Transverse colon (tissue), 4 donors: ENCODE data around the gene STRBP. TPM values are rescaled to one million over a fixed set of nuclear protein-coding genes. Genes with fewer than 3 reads are reported as not detected.

Source experiments
- DNase-seq: peaks from one replicate; pipeline ENCODE4 v3.0.0-alpha.2; 2019
- H3K27ac ChIP-seq, 4 donors: fragments of 200-600 bp; sonication (generic); 2 replicates each; pipeline ENCODE4 v1.5.1; 2016 to 2018; ENCODE audit warnings: inconsistent platforms in 4 of 4
- H3K27me3 ChIP-seq: fragments of 200-600 bp; sonication (generic); 2 replicates; pipeline ENCODE4 v1.5.1; 2017; ENCODE audit warnings: inconsistent platforms
- H3K36me3 ChIP-seq, 4 donors: fragments of 200-600 bp; sonication (generic); 2 replicates each; pipeline ENCODE4 v1.5.1; 2017 to 2019; ENCODE audit warnings: inconsistent platforms in 4 of 4
- H3K4me1 ChIP-seq, 4 donors: fragments of 200-600 bp; sonication (generic); 2 replicates each; pipeline ENCODE4 v1.5.1; 2017 to 2020; ENCODE audit warnings: inconsistent platforms in 4 of 4
- H3K4me3 ChIP-seq, 4 donors: fragments of 200-600 bp; sonication (generic); 1 replicate in 1 of 4; 2 replicates in 3 of 4; pipeline versions ENCODE4 v1.5.1 to v1.6.1; 2017 to 2019; ENCODE audit warnings: inconsistent platforms in 4 of 4
- H3K9me3 ChIP-seq, 2 donors: fragments of 200-600 bp; sonication (generic); 2 replicates each; pipeline ENCODE4 v1.5.1; 2017 to 2019; ENCODE audit warnings: inconsistent platforms in 2 of 2
- CTCF ChIP-seq, 5 experiments: fragments of 200-600 bp in 3 of 5; fragments of 450-650 bp in 2 of 5; sonication (generic) in 3 of 5; IDR thresholded peaks; 1 replicate in 2 of 5; 2 replicates in 3 of 5; pipeline ENCODE4 v1.5.1; 2016 to 2017; ENCODE audit warnings: antibody characterized with exemption in 5 of 5, inconsistent platforms in 3 of 5, mild to moderate bottlenecking in 2 of 5, moderate library complexity in 1 of 5
- EP300 ChIP-seq: sonication (generic); formaldehyde crosslinking; IDR thresholded peaks from one replicate; pipeline ENCODE4 v1.6.1; 2017; ENCODE audit warnings: antibody characterized with exemption, low read depth
- POLR2A ChIP-seq: fragments of 450-650 bp; IDR thresholded peaks from one replicate; pipeline ENCODE4 v1.6.1; 2016; ENCODE audit warnings: antibody characterized with exemption, mild to moderate bottlenecking, moderate library complexity
- POLR2AphosphoS5 ChIP-seq, 3 donors: sonication (generic); formaldehyde crosslinking; IDR thresholded peaks; one replicate each; pipeline ENCODE4 v1.6.1; 2016; ENCODE audit warnings: antibody characterized with exemption in 3 of 3
- WGBS, 2 donors: methylation state at CpG; one replicate each; pipeline ENCODE4 v1.1.5; 2018; ENCODE audit warnings: low coverage in 1 of 2; 5-methylcytosine and 5-hydroxymethylcytosine counted together
- in situ Hi-C, 4 donors: fragments of 200-750 bp; cut with MboI; loops; one replicate each; pipeline versions ENCODE4 v1.15.0 to v1.15.1; 2017; ENCODE audit warnings: low sequenced_read_pairs in 3 of 4, low pct_ligation_motif_present in 1 of 4, low pct_unique_long_range_greater_than_20kb in 1 of 4
- intact Hi-C: fragments of 100-400 bp; cut with DNase I; formaldehyde crosslinking; loops from one replicate; pipeline ENCODE4 v1.15.1; 2023; ENCODE audit warnings: low total_unique reads
- total RNA-seq, 4 donors: library from RNA; depleted of rRNA; stranded (reverse); fragments of >200 nt; gene quantifications; one replicate each; pipeline ENCODE4 v1.1.0, GENCODE V29; 2016

The STRBP gene
- total RNA-seq, 4 donors from 2014 or later = 19.1 to 50.3 (median 43.2) TPM

GRCh38 chr9:123220127-123220526, 48.3 kb downstream of the STRBP start:
- in situ Hi-C loops (no loop called here), intact Hi-C loops (no loop called here)
- no peak for DNase-seq
- Histone ChIP-seq H3K4me3 (no peak overlapping the region), H3K9me3 (no peaks in the 10 kb centered on the region), H3K4me1 (peaks cover 0 to 1% (median 0%) of the 10 kb centered on the region in 4 donors), H3K27me3 (no peaks in the 10 kb centered on the region), H3K27ac (no peak overlapping the region), H3K36me3 (no peaks in the 10 kb centered on the region)
- TF ChIP-seq POLR2AphosphoS5 (IDR thresholded peaks at IDR 0.05) (no peak), POLR2A (no peak), CTCF (IDR thresholded peaks at IDR 0.05) (no peak), EP300 (no peak)
- 74 to 79% methylated on average over 2 of the region's 2 CpGs for WGBS, 2 donors

DNA sequence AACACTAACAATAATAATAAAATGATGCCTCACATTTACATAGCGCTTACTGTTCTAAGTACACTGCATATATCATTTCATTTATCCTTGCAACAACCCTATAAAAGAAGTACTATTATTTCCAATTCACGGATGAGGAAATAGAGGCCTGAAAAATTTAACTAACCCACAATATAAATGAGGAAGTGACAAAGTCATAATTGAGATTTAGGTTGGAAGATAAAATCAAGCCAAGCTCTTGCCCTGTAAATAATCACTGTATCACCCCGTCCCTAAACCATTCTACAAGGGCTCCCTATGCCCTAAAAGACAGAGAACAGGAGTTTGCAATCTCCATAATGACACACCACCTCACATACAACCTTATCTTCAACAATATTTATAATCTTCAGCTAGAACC, 49.6 kb downstream of the STRBP start:
- Histone ChIP-seq H3K4me1 (no peaks in the 10 kb centered on the region), H3K36me3 (no peaks in the 10 kb centered on the region), H3K4me3 (no peak overlapping the region), H3K27ac (no peak overlapping the region), H3K9me3 (no peaks in the 10 kb centered on the region), H3K27me3 (no peaks in the 10 kb centered on the region)
- DNase-seq = no peak
- intact Hi-C loops = no loop called here
- in situ Hi-C loops = no loop called here
- WGBS, 2 donors = 61 to 89% methylated on average over 3 of the region's 3 CpGs
- TF ChIP-seq EP300 (no peak), POLR2A (no peak), CTCF (IDR thresholded peaks at IDR 0.05) (no peak), POLR2AphosphoS5 (IDR thresholded peaks at IDR 0.05) (no peak)

DNA sequence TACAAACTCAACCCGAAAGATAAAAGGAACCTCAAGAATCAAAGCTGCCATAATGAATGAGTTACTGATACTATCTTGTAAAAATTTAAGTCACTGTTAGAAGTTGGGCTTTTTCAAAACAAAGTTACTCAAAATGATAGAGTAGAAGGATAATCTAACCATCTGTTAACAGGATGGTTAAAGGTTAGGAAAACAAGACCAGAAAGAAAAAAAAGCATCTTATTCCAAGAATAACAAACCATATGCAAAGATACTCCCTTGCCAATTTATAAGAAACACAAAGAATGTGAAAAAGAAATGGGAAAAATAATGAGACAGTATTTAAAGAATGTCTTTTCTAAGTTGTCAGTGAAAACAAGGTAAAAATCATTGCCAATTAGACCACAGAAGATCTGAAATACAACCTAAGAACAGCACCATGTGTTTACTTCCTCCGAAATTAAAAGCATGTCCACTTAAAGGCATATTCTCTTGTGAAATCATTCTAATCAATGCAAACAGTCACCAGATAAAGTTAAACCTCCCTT, 51.2 kb downstream of the STRBP start:
- H3K4me1 ChIP-seq = no peaks in the 10 kb centered on the region
- WGBS, 2 donors = 63 to 74% methylated on average over 2 of the region's 2 CpGs
- in situ Hi-C loops (no loop called here), intact Hi-C loops (no loop called here)
- H3K36me3 ChIP-seq = no peaks in the 10 kb centered on the region
- no peak for DNase-seq
- H3K27me3 ChIP-seq = no peaks in the 10 kb centered on the region
- H3K4me3 ChIP-seq = no peak overlapping the region
- no peak overlapping the region for H3K27ac ChIP-seq
- no peak for TF ChIP-seq POLR2AphosphoS5 (IDR thresholded peaks at IDR 0.05)
- no peak for TF ChIP-seq CTCF (IDR thresholded peaks at IDR 0.05)
- no peak for TF ChIP-seq POLR2A
- no peak for TF ChIP-seq EP300
- H3K9me3 ChIP-seq = no peaks in the 10 kb centered on the region

GRCh38 chr9:123216251-123216797, 52.1 kb downstream of the STRBP start:
- in situ Hi-C loops (no loop called here), intact Hi-C loops (no loop called here)
- Histone ChIP-seq H3K27me3 (no peaks in the 10 kb centered on the region), H3K27ac (no peak overlapping the region), H3K9me3 (no peaks in the 10 kb centered on the region), H3K36me3 (no peaks in the 10 kb centered on the region), H3K4me1 (no peaks in the 10 kb centered on the region), H3K4me3 (no peak overlapping the region)
- DNase-seq = no peak
- WGBS, 2 donors = 61 to 81% methylated on average over 4 to 5 of the region's 5 CpGs
- TF ChIP-seq POLR2A (no peak), POLR2AphosphoS5 (IDR thresholded peaks at IDR 0.05) (no peak), CTCF (IDR thresholded peaks at IDR 0.05) (no peak), EP300 (no peak)
